A549 (cell line): ENCODE measurements around the gene GAK. TPM values are rescaled to one million over a fixed set of nuclear protein-coding genes. Genes with fewer than 3 reads are reported as not detected.

Experiments
- ATAC-seq, 2 experiments: fragments of 200-7000 bp in 1 of 2; fragments of >200 bp in 1 of 2; cut with Nextera tagmentation in 1 of 2; cut with Tn5 transposase in 1 of 2; 3 replicates each; pipeline versions ENCODE4 v1.8.0 to v1.9.1; 2018 to 2020; ENCODE audit warnings: mild to moderate bottlenecking in 1 of 2, moderate library complexity in 1 of 2
- CTCF ChIA-PET: fragments of 300-600 bp; sonication (Branson Sonifier 250); formaldehyde crosslinking; extraction: SDS; loops from one replicate; lab custom pipeline; 2021; ENCODE audit warnings: antibody characterized with exemption, inconsistent platforms; lab: Yijun Ruan, JAX
- POLR2A ChIA-PET: fragments of 350-600 bp; formaldehyde crosslinking; extraction: SDS; loops from one replicate; lab custom pipeline; 2021; ENCODE audit warnings: antibody characterized with exemption, inconsistent platforms; lab: Yijun Ruan, JAX
- DNase-seq, 2 experiments: peaks; one replicate each; pipeline versions ENCODE4 v3.0.0 to v3.0.0-alpha.2; 2011 to 2016; ENCODE audit warnings: low read depth in 1 of 2, low spot score in 1 of 2
- FAIRE-seq: peaks from 2 replicates; lab custom pipeline; 2011; peaks lifted over from hg19 to GRCh38; lab: Jason Lieb, UNC
- H3K27ac ChIP-seq, 2 experiments: fragments of >200 bp; sonication (Bioruptor Twin); formaldehyde crosslinking; 3 replicates each; pipeline ENCODE4 v1.5.1; 2016 to 2017
- H3K4me1 ChIP-seq: fragments of >200 bp; sonication (Bioruptor Twin); formaldehyde crosslinking; 3 replicates; pipeline ENCODE4 v1.6.1; 2016
- H3K4me2 ChIP-seq: fragments of >200 bp; sonication (Bioruptor Twin); formaldehyde crosslinking; 3 replicates; pipeline ENCODE4 v1.6.1; 2016
- H3K4me3 ChIP-seq: fragments of >200 bp; sonication (Bioruptor Twin); formaldehyde crosslinking; 3 replicates; pipeline ENCODE4 v1.5.1; 2016
- H3K9me3 ChIP-seq: fragments of >200 bp; sonication (Bioruptor Twin); formaldehyde crosslinking; 3 replicates; pipeline ENCODE4 v1.6.1; 2016
- ATOH8 ChIP-seq: fragments of 250-450 bp; sonication (Bioruptor Pico); IDR thresholded peaks from 2 replicates; pipeline ENCODE4 v1.5.0; 2020; ENCODE audit warnings: low read depth, mild to moderate bottlenecking, moderate library complexity
- CBX2 ChIP-seq: fragments of 200-600 bp; sonication (generic); IDR thresholded peaks from 2 replicates; pipeline ENCODE4 v1.6.1; 2016; ENCODE audit warnings: low read depth, mild to moderate bottlenecking, borderline replicate concordance
- CEBPB ChIP-seq, 2 experiments: fragments of >200 bp in 1 of 2; sonication (Bioruptor Twin) in 1 of 2; formaldehyde crosslinking in 1 of 2; IDR thresholded peaks; 2 replicates each; pipeline ENCODE4 v1.6.1; 2012 to 2016
- CTCF ChIP-seq: fragments of >200 bp; sonication (Bioruptor Twin); formaldehyde crosslinking; IDR thresholded peaks from 3 replicates; pipeline ENCODE4 v1.5.1; 2016
- EHMT2 ChIP-seq: fragments of 200-600 bp; sonication (generic); IDR thresholded peaks from 2 replicates; pipeline ENCODE4 v1.6.1; 2016; ENCODE audit warnings: antibody characterized with exemption, low read depth, mild to moderate bottlenecking, moderate library complexity
- EP300 ChIP-seq, 2 experiments: fragments of >200 bp; sonication (Bioruptor Twin); formaldehyde crosslinking; IDR thresholded peaks; 2 replicates in 1 of 2; 3 replicates in 1 of 2; pipeline ENCODE4 v1.6.1; 2016 to 2017
- ESRRA ChIP-seq: fragments of 150-350 bp; IDR thresholded peaks from 2 replicates; pipeline ENCODE4 v1.6.1; 2014; ENCODE audit warnings: mild to moderate bottlenecking, low read length, borderline replicate concordance
- HMGXB4 ChIP-seq: fragments of 250-450 bp; sonication (Bioruptor Pico); IDR thresholded peaks from 2 replicates; pipeline ENCODE4 v1.5.0; 2021; ENCODE audit warnings: mild to moderate bottlenecking, moderate library complexity, borderline replicate concordance
- HOXB5 ChIP-seq: fragments of 250-450 bp; sonication (Bioruptor Pico); IDR thresholded peaks from 2 replicates; pipeline ENCODE4 v1.5.0; 2020; ENCODE audit warnings: mild to moderate bottlenecking, moderate library complexity
- JUN ChIP-seq, 2 experiments: fragments of >200 bp; sonication (Bioruptor Twin); formaldehyde crosslinking; IDR thresholded peaks; 2 replicates in 1 of 2; 3 replicates in 1 of 2; pipeline ENCODE4 v1.6.1; 2016 to 2017
- PBX3 ChIP-seq: IDR thresholded peaks from 2 replicates; pipeline ENCODE4 v1.6.1; 2012
- PHF8 ChIP-seq: fragments of 200-600 bp; sonication (generic); IDR thresholded peaks from 2 replicates; pipeline ENCODE4 v1.6.1; 2016; ENCODE audit warnings: low read depth, mild to moderate bottlenecking, antibody characterized with exemption, moderate library complexity, borderline replicate concordance
- POLR2AphosphoS2 ChIP-seq: conservative IDR thresholded peaks from 2 replicates; pipeline ENCODE4 v1.6.1; 2012; ENCODE audit warnings: low read length, improper control_type of control experiment, inconsistent platforms
- RARB ChIP-seq: fragments of 250-450 bp; sonication (Bioruptor Pico); IDR thresholded peaks from 2 replicates; pipeline ENCODE4 v1.8.0; 2021; ENCODE audit warnings: mild to moderate bottlenecking, moderate library complexity
- TFCP2L1 ChIP-seq: fragments of 250-450 bp; sonication (Bioruptor Pico); IDR thresholded peaks from 2 replicates; pipeline ENCODE4 v1.5.0; 2021; ENCODE audit warnings: mild to moderate bottlenecking
- TP53 ChIP-seq: fragments of 250-450 bp; sonication (Bioruptor Pico); IDR thresholded peaks from 2 replicates; pipeline ENCODE4 v1.5.0; 2021; ENCODE audit warnings: mild to moderate bottlenecking, moderate library complexity
- ZFP36 ChIP-seq: fragments of 450-650 bp; IDR thresholded peaks from 2 replicates; pipeline ENCODE4 v1.6.1; 2014; ENCODE audit warnings: borderline replicate concordance; ENCODE audit not compliant: partially characterized antibody
- WGBS: methylation state at CpG from one replicate; pipeline ENCODE4 v1.1.6; 2017; ENCODE audit errors: missing lambda C conversion rate; 5-methylcytosine and 5-hydroxymethylcytosine counted together
- polyA plus RNA-seq, 4 experiments: library from polyadenylated mRNA; depleted of rRNA in 3 of 4; stranded (reverse); fragments of >200 nt; fragmentation: RNase III in 1 of 4; extraction: RNeasy Plus Mini Kit Qiagen cat#74134 plus additional on column Dnase treatment in 1 of 4; gene quantifications; 2 replicates in 3 of 4; 3 replicates in 1 of 4; pipeline ENCODE4 v1.2.3, GENCODE V29; 2011 to 2017
- TF ChIP-seq, protein P1 (sequence below): IDR thresholded peaks from 2 replicates; pipeline ENCODE4 v1.6.1; 2012
- TF ChIP-seq, protein P2 (sequence below): fragments of >200 bp; sonication (Bioruptor Twin); formaldehyde crosslinking; IDR thresholded peaks from 3 replicates; pipeline ENCODE4 v1.6.1; 2016
- TF ChIP-seq, protein P3 (sequence below): fragments of 450-650 bp; IDR thresholded peaks from 2 replicates; pipeline ENCODE4 v1.6.1; 2014; ENCODE audit warnings: antibody characterized with exemption

GAK gene
- polyA plus RNA-seq, 2 of the 4 experiments (the other 2 are of a cell fraction): 13.8 to 34.3 TPM

GRCh38 chr4:901192-901910 lies 30.8 kb downstream of the GAK start (continued):
- TF ChIP-seq ATOH8: no peak
- no peak for TF ChIP-seq EP300 (IDR thresholded peaks at IDR 0.05)
- TF ChIP-seq EHMT2: no peak
- TF ChIP-seq, all 56 proteins: peak for 0

GRCh38 chr4:900721-901120 lies 31.4 kb downstream of the GAK start:
- POLR2A ChIA-PET: no interaction called here

More at GRCh38 chr4:900721-901120, 31.4 kb downstream of the GAK start:
- no peaks in the 10 kb centered on the region for H3K9me3 ChIP-seq
- TF ChIP-seq CBX2 (no peak), POLR2AphosphoS2 (no peak), ESRRA (no peak), HMGXB4 (CRISPR knock-in tag) (no peak), ZFP36 (no peak), RARB (CRISPR knock-in tag) (no peak), JUN (IDR thresholded peaks at IDR 0.05) (no peak), HOXB5 (CRISPR knock-in tag) (no peak), EHMT2 (no peak), PHF8 (no peak), PBX3 (no peak), ATOH8 (no peak), EP300 (IDR thresholded peaks at IDR 0.05) (no peak), CEBPB (IDR thresholded peaks at IDR 0.05) (no peak), CTCF (no peak), TFCP2L1 (no peak), TP53 (CRISPR knock-in tag) (no peak)
- TF ChIP-seq, protein P1, sequence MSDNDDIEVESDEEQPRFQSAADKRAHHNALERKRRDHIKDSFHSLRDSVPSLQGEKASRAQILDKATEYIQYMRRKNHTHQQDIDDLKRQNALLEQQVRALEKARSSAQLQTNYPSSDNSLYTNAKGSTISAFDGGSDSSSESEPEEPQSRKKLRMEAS: no peak
- TF ChIP-seq, protein P2, sequence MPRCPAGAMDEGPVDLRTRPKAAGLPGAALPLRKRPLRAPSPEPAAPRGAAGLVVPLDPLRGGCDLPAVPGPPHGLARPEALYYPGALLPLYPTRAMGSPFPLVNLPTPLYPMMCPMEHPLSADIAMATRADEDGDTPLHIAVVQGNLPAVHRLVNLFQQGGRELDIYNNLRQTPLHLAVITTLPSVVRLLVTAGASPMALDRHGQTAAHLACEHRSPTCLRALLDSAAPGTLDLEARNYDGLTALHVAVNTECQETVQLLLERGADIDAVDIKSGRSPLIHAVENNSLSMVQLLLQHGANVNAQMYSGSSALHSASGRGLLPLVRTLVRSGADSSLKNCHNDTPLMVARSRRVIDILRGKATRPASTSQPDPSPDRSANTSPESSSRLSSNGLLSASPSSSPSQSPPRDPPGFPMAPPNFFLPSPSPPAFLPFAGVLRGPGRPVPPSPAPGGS: no peak
- TF ChIP-seq, protein P3, sequence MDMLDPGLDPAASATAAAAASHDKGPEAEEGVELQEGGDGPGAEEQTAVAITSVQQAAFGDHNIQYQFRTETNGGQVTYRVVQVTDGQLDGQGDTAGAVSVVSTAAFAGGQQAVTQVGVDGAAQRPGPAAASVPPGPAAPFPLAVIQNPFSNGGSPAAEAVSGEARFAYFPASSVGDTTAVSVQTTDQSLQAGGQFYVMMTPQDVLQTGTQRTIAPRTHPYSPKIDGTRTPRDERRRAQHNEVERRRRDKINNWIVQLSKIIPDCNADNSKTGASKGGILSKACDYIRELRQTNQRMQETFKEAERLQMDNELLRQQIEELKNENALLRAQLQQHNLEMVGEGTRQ: no peak
- CTCF ChIA-PET: no interaction called here
- ATAC-seq (no peak), FAIRE-seq (no peak), DNase-seq (no peak)
- 97% methylated on average over 6 of the region's 6 CpGs for WGBS
- no peak overlapping the region for H3K4me2 ChIP-seq
- H3K4me1 ChIP-seq: no peaks in the 10 kb centered on the region
- H3K27ac ChIP-seq: no peak overlapping the region
- H3K4me3 ChIP-seq: no peak overlapping the region
